Osteocyte (in vitro differentiated cells): Measurements from ENCODE around the gene MKKS. TPM values are rescaled to one million over a fixed set of nuclear protein-coding genes. Genes with fewer than 3 reads are reported as not detected.

Source experiments
- DNase-seq: peaks from one replicate; pipeline ENCODE4 v3.0.0; 2021; ENCODE audit warnings: mixed read lengths; ENCODE audit not compliant: unreplicated experiment; ENCODE audit errors: extremely low spot score
- H3K27ac Mint-ChIP-seq: one replicate; pipeline ENCODE4 v1.8.0; 2021; ENCODE audit warnings: mild to moderate bottlenecking, mixed read lengths; ENCODE audit not compliant: unreplicated experiment
- H3K27me3 Mint-ChIP-seq: one replicate; pipeline ENCODE4 v1.8.0; 2021; ENCODE audit warnings: mixed read lengths; ENCODE audit not compliant: unreplicated experiment
- H3K36me3 Mint-ChIP-seq: one replicate; pipeline ENCODE4 v1.8.0; 2021; ENCODE audit warnings: mixed read lengths; ENCODE audit not compliant: unreplicated experiment
- H3K4me1 Mint-ChIP-seq: one replicate; pipeline ENCODE4 v1.8.0; 2021; ENCODE audit warnings: mixed read lengths; ENCODE audit not compliant: unreplicated experiment
- H3K4me3 Mint-ChIP-seq: one replicate; pipeline ENCODE4 v1.8.0; 2021; ENCODE audit warnings: mild to moderate bottlenecking, moderate library complexity, mixed read lengths; ENCODE audit not compliant: unreplicated experiment
- H3K9me3 Mint-ChIP-seq: one replicate; pipeline ENCODE4 v1.8.0; 2021; ENCODE audit warnings: mixed read lengths; ENCODE audit not compliant: unreplicated experiment
- CTCF ChIP-seq: fragments of 200-600 bp; sonication (generic); IDR thresholded peaks from 2 replicates; pipeline ENCODE4 v1.5.0; 2021; ENCODE audit warnings: antibody characterized with exemption, mild to moderate bottlenecking, moderate library complexity
- total RNA-seq: library from RNA; stranded (reverse); gene quantifications from 2 replicates; pipeline ENCODE4 v1.2.1, GENCODE V29; 2021

Gene MKKS
- total RNA-seq, 1 donor from 2014 or later: 13.0 TPM

GRCh38 chr20:10388597-10388996, 45.4 kb downstream of the MKKS start:
- no peak for DNase-seq
- Mint-ChIP-seq H3K4me3 (no peak overlapping the region), H3K4me1 (peaks cover 6% of the 10 kb centered on the region), H3K27me3 (no peaks in the 10 kb centered on the region), H3K27ac (no peak overlapping the region), H3K9me3 (no peaks in the 10 kb centered on the region), H3K36me3 (no peaks in the 10 kb centered on the region)
- TF ChIP-seq CTCF: no peak

GRCh38 chr20:10387686-10388085, 46.3 kb downstream of the MKKS start:
- Mint-ChIP-seq H3K27me3 (no peaks in the 10 kb centered on the region), H3K27ac (no peak overlapping the region), H3K4me1 (peaks cover 6% of the 10 kb centered on the region), H3K9me3 (no peaks in the 10 kb centered on the region), H3K4me3 (no peak overlapping the region), H3K36me3 (no peaks in the 10 kb centered on the region)
- no peak for DNase-seq
- no peak for TF ChIP-seq CTCF

- peaks cover 6% of the 10 kb centered on the region for H3K4me1 Mint-ChIP-seq
- H3K27me3 Mint-ChIP-seq: no peaks in the 10 kb centered on the region
- DNase-seq: no peak
- no peak for TF ChIP-seq CTCF
- H3K9me3 Mint-ChIP-seq: no peaks in the 10 kb centered on the region
- H3K4me3 Mint-ChIP-seq: no peak overlapping the region
- H3K36me3 Mint-ChIP-seq: no peaks in the 10 kb centered on the region
- H3K27ac Mint-ChIP-seq: no peak overlapping the region
Observed at GRCh38 chr20:10385850-10386544, 48.0 kb downstream of the MKKS start.

GRCh38 chr20:10381477-10381876, 52.5 kb downstream of the MKKS start:
- no peak for DNase-seq
- H3K36me3 Mint-ChIP-seq: no peaks in the 10 kb centered on the region
- H3K4me1 Mint-ChIP-seq: peaks cover 1% of the 10 kb centered on the region
- H3K27ac Mint-ChIP-seq: no peak overlapping the region
- peak; percentile 27 for TF ChIP-seq CTCF
- peaks cover 2% of the 10 kb centered on the region for H3K9me3 Mint-ChIP-seq
- H3K27me3 Mint-ChIP-seq: no peaks in the 10 kb centered on the region
- H3K4me3 Mint-ChIP-seq: no peak overlapping the region

- H3K36me3 Mint-ChIP-seq: no peaks in the 10 kb centered on the region
- H3K27ac Mint-ChIP-seq: no peak overlapping the region
- peaks cover 6% of the 10 kb centered on the region for H3K9me3 Mint-ChIP-seq
- TF ChIP-seq CTCF: no peak
- H3K4me1 Mint-ChIP-seq: peaks cover 6% of the 10 kb centered on the region
- H3K27me3 Mint-ChIP-seq: no peaks in the 10 kb centered on the region
- no peak for DNase-seq
- no peak overlapping the region for H3K4me3 Mint-ChIP-seq
Observed at GRCh38 chr20:10379761-10380160, 54.3 kb downstream of the MKKS start.
